ENCODE measurements around the gene USP25. TPM values are rescaled to one million over a fixed set of nuclear protein-coding genes. Genes with fewer than 3 reads are reported as not detected.
A peak's percentile ranks its signal among the peaks of the same experiment; 100 is the strongest.

USP25 gene
- total and polyA plus RNA-seq, 2 experiments from 2014 or later, result 23.5 to 39.0 TPM

GRCh38 chr21:15801352-15801863 is 71.6 kb downstream of the USP25 start:
- DNase-seq (ENCODE audit: low read depth in 1 of 2, low spot score in 1 of 2), result no peak
- no peaks in the 10 kb centered on the region for H3K9me3 ChIP-seq (ENCODE audit: low read depth)
- H3K27ac ChIP-seq, result no peak overlapping the region
- H3K27me3 ChIP-seq, result no peaks in the 10 kb centered on the region
- H3K4me3 ChIP-seq, result no peak overlapping the region
- TF ChIP-seq, protein P1, sequence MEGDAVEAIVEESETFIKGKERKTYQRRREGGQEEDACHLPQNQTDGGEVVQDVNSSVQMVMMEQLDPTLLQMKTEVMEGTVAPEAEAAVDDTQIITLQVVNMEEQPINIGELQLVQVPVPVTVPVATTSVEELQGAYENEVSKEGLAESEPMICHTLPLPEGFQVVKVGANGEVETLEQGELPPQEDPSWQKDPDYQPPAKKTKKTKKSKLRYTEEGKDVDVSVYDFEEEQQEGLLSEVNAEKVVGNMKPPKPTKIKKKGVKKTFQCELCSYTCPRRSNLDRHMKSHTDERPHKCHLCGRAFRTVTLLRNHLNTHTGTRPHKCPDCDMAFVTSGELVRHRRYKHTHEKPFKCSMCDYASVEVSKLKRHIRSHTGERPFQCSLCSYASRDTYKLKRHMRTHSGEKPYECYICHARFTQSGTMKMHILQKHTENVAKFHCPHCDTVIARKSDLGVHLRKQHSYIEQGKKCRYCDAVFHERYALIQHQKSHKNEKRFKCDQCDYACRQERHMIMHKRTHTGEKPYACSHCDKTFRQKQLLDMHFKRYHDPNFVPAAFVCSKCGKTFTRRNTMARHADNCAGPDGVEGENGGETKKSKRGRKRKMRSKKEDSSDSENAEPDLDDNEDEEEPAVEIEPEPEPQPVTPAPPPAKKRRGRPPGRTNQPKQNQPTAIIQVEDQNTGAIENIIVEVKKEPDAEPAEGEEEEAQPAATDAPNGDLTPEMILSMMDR (IDR thresholded peaks at IDR 0.05; ENCODE audit: low read depth, low read length), result no peak
- peaks cover 6% of the 10 kb centered on the region for H3K4me1 ChIP-seq (ENCODE audit: low read depth)
- peaks cover 3% of the 10 kb centered on the region for H3K36me3 ChIP-seq

GRCh38 chr21:15804247-15805005 is 74.6 kb downstream of the USP25 start:
- Histone ChIP-seq H3K36me3 (peaks cover 3% of the 10 kb centered on the region), H3K4me1 (ENCODE audit: low read depth) (peaks cover 6% of the 10 kb centered on the region), H3K27ac (no peak overlapping the region), H3K27me3 (no peaks in the 10 kb centered on the region), H3K4me3 (no peak overlapping the region), H3K9me3 (ENCODE audit: low read depth) (no peaks in the 10 kb centered on the region)
- no peak for DNase-seq (ENCODE audit: low read depth in 1 of 2, low spot score in 1 of 2)
- TF ChIP-seq, protein P1 (IDR thresholded peaks at IDR 0.05; ENCODE audit: low read depth, low read length), result no peak

DNA sequence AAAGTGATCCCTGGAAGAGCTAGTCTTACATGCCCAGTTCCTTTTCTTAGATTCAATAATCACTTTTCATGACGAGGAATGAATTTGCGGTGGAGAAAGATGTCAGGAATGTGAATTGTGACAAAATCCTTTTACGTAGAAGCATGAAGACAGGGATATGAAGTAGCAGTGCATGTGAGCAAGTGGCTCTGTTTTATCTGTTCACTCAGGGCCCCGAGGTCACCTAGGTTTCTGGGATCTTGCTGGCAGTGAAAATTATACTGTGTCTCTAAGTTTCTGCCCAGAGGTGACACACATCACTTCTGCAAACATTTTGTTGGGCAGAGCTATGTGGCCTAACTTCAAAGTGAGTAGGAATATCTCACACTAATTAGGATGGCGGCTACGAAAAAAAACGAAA is 79.3 kb downstream of the USP25 start:
- Histone ChIP-seq H3K27ac (peak overlapping the region; percentile 41), H3K36me3 (peaks cover 11% of the 10 kb centered on the region), H3K4me3 (no peak overlapping the region), H3K27me3 (no peaks in the 10 kb centered on the region), H3K9me3 (ENCODE audit: low read depth) (no peaks in the 10 kb centered on the region), H3K4me1 (ENCODE audit: low read depth) (no peaks in the 10 kb centered on the region)
- no peak for DNase-seq (ENCODE audit: low read depth in 1 of 2, low spot score in 1 of 2)
- TF ChIP-seq, protein P1 (IDR thresholded peaks at IDR 0.05; ENCODE audit: low read depth, low read length), result no peak

GRCh38 chr21:15809818-15810217 is 80.0 kb downstream of the USP25 start:
- H3K36me3 ChIP-seq, result peaks cover 11% of the 10 kb centered on the region
- H3K9me3 ChIP-seq (ENCODE audit: low read depth), result no peaks in the 10 kb centered on the region
- DNase-seq (ENCODE audit: low read depth in 1 of 2, low spot score in 1 of 2), result peak in 1 of 2 donors; percentile 76
- H3K4me1 ChIP-seq (ENCODE audit: low read depth), result no peaks in the 10 kb centered on the region
- H3K4me3 ChIP-seq, result no peak overlapping the region
- H3K27ac ChIP-seq, result no peak overlapping the region
- H3K27me3 ChIP-seq, result no peaks in the 10 kb centered on the region
- TF ChIP-seq, protein P1 (IDR thresholded peaks at IDR 0.05; ENCODE audit: low read depth, low read length), result no peak

GRCh38 chr21:15815285-15815684 is 85.5 kb downstream of the USP25 start:
- TF ChIP-seq, protein P1 (IDR thresholded peaks at IDR 0.05; ENCODE audit: low read depth, low read length), result no peak
- no peak for DNase-seq (ENCODE audit: low read depth in 1 of 2, low spot score in 1 of 2)
- no peak overlapping the region for H3K4me3 ChIP-seq
- no peak overlapping the region for H3K27ac ChIP-seq
- H3K27me3 ChIP-seq, result no peaks in the 10 kb centered on the region
- H3K36me3 ChIP-seq, result peaks cover 29% of the 10 kb centered on the region
- no peaks in the 10 kb centered on the region for H3K4me1 ChIP-seq (ENCODE audit: low read depth)
- no peaks in the 10 kb centered on the region for H3K9me3 ChIP-seq (ENCODE audit: low read depth)
